IMR-90 (cell line): ENCODE results near the gene PRKCA. TPM values are rescaled to one million over a fixed set of nuclear protein-coding genes. Genes with fewer than 3 reads are reported as not detected.

Experiments used
- ATAC-seq: fragments of 200-7000 bp; cut with Tn5 transposase; 2 replicates; pipeline ENCODE4 v1.9.1; 2020; ENCODE audit warnings: low read depth, mild to moderate bottlenecking, moderate library complexity
- BruUV-seq: library from RNA; stranded (reverse); fragments of 400-500 nt; replicated peaks from 2 replicates; lab custom pipeline; 2021; lab: Mats Ljungman, UMichigan
- CTCF ChIA-PET: fragments of 300-600 bp; formaldehyde crosslinking; extraction: SDS; loops from one replicate; lab custom pipeline; 2021; ENCODE audit warnings: antibody characterized with exemption; lab: Yijun Ruan, JAX
- POLR2A ChIA-PET: fragments of 300-600 bp; sonication (Branson Sonifier 250); formaldehyde crosslinking; loops from one replicate; lab custom pipeline; 2022; ENCODE audit warnings: antibody characterized with exemption; ENCODE audit not compliant: unreplicated experiment; lab: Charles Lee
- DNase-seq: peaks from one replicate; pipeline ENCODE4 v3.0.0; 2013
- H2AFZ ChIP-seq: replicated peaks from 2 replicates; pipeline ENCODE3; 2013; ENCODE audit warnings: low read length, mild to moderate bottlenecking; ENCODE audit not compliant: poor library complexity
- H2AK5ac ChIP-seq: 2 replicates; pipeline ENCODE4 v1.6.1; 2013; ENCODE audit warnings: low read depth, low read length, inconsistent platforms
- H2AK9ac ChIP-seq: replicated peaks from 2 replicates; pipeline ENCODE3; 2013; ENCODE audit warnings: mild to moderate bottlenecking, low read depth, low read length, moderate library complexity; ENCODE audit not compliant: poor library complexity
- H2BK120ac ChIP-seq: 2 replicates; pipeline ENCODE4 v1.6.1; 2013; ENCODE audit warnings: low read depth, low read length, inconsistent platforms
- H2BK15ac ChIP-seq: 3 replicates; pipeline ENCODE4 v1.6.1; 2013; ENCODE audit warnings: low read depth, low read length, inconsistent platforms
- H2BK20ac ChIP-seq: 2 replicates; pipeline ENCODE4 v1.6.1; 2013; ENCODE audit warnings: low read depth, mild to moderate bottlenecking, inconsistent platforms, low read length, moderate library complexity
- H2BK5ac ChIP-seq: 2 replicates; pipeline ENCODE4 v1.6.1; 2013; ENCODE audit warnings: mild to moderate bottlenecking, low read depth, low read length, inconsistent platforms; ENCODE audit not compliant: poor library complexity, severe bottlenecking
- H3K14ac ChIP-seq: replicated peaks from 2 replicates; pipeline ENCODE4 v1.6.1; 2013; ENCODE audit warnings: low read depth, low read length, inconsistent platforms
- H3K18ac ChIP-seq: 2 replicates; pipeline ENCODE4 v1.6.1; 2013; ENCODE audit warnings: low read depth, low read length, control low read depth
- H3K23ac ChIP-seq: 2 replicates; pipeline ENCODE4 v1.6.1; 2013; ENCODE audit warnings: low read depth, low read length, inconsistent platforms
- H3K27ac ChIP-seq: 2 replicates; pipeline ENCODE4 v1.5.1; 2013; ENCODE audit warnings: mild to moderate bottlenecking, control low read depth, low read length; ENCODE audit not compliant: insufficient read depth
- H3K27me3 ChIP-seq: 2 replicates; pipeline ENCODE4 v1.6.1; 2013; ENCODE audit warnings: low read length; ENCODE audit not compliant: control insufficient read depth, insufficient read depth
- H3K36me3 ChIP-seq: 2 replicates; pipeline ENCODE4 v1.6.1; 2013; ENCODE audit warnings: low read length, mixed read lengths; ENCODE audit not compliant: control insufficient read depth, insufficient read depth
- H3K4ac ChIP-seq: 2 replicates; pipeline ENCODE4 v1.6.1; 2013; ENCODE audit warnings: low read depth, low read length, inconsistent platforms
- H3K4me1 ChIP-seq: 2 replicates; pipeline ENCODE4 v1.6.1; 2013; ENCODE audit warnings: low read length, mixed read lengths; ENCODE audit not compliant: control insufficient read depth, insufficient read depth
- H3K4me2 ChIP-seq: 2 replicates; pipeline ENCODE4 v1.6.1; 2013; ENCODE audit warnings: low read depth, mild to moderate bottlenecking, control low read depth, low read length, moderate library complexity
- H3K4me3 ChIP-seq: 2 replicates; pipeline ENCODE4 v1.5.1; 2013; ENCODE audit warnings: low read depth, mild to moderate bottlenecking, control low read depth, low read length, moderate library complexity; ENCODE audit not compliant: insufficient read depth
- H3K56ac ChIP-seq: 2 replicates; pipeline ENCODE4 v1.6.1; 2013; ENCODE audit warnings: low read length, inconsistent platforms; ENCODE audit not compliant: insufficient read depth; ENCODE audit errors: extremely low read depth
- H3K79me1 ChIP-seq, 2 experiments: 2 replicates each; pipeline ENCODE4 v1.6.1; 2013; ENCODE audit warnings: low read length in 2 of 2, inconsistent platforms in 1 of 2, low read depth in 1 of 2
- H3K9ac ChIP-seq: 2 replicates; pipeline ENCODE4 v1.6.1; 2013; ENCODE audit warnings: low read depth, low read length, control low read depth
- H3K9me1 ChIP-seq: 2 replicates; pipeline ENCODE4 v1.6.1; 2013; ENCODE audit warnings: low read length, inconsistent platforms; ENCODE audit not compliant: insufficient read depth
- H3K9me3 ChIP-seq: 2 replicates; pipeline ENCODE4 v1.6.1; 2013; ENCODE audit warnings: low read length; ENCODE audit not compliant: control insufficient read depth, insufficient read depth
- H4K20me1 ChIP-seq: 2 replicates; pipeline ENCODE4 v1.6.1; 2013; ENCODE audit warnings: low read length, inconsistent platforms; ENCODE audit not compliant: insufficient read depth
- H4K5ac ChIP-seq: 2 replicates; pipeline ENCODE4 v1.6.1; 2013; ENCODE audit warnings: mild to moderate bottlenecking, low read depth, low read length, control low read depth
- H4K8ac ChIP-seq, 2 experiments: 2 replicates each; pipeline ENCODE4 v1.6.1; 2013; ENCODE audit warnings: low read depth in 2 of 2, low read length in 2 of 2, control low read depth in 1 of 2, inconsistent platforms in 1 of 2
- H4K91ac ChIP-seq: 2 replicates; pipeline ENCODE4 v1.6.1; 2013; ENCODE audit warnings: low read depth, low read length, inconsistent platforms; ENCODE audit not compliant: insufficient read depth
- MAZ ChIP-seq: IDR thresholded peaks from 2 replicates; pipeline ENCODE4 v1.6.1; 2012; ENCODE audit warnings: low read depth, mild to moderate bottlenecking, low read length, improper control_type of control experiment, moderate library complexity, borderline replicate concordance
- WGBS, 2 experiments: methylation state at CpG; one replicate each; pipeline versions ENCODE4 v1.1.5 to v1.1.7; 2013; ENCODE audit warnings: missing lambda C conversion rate in 2 of 2; ENCODE audit not compliant: insufficient read length in 1 of 2; ENCODE audit errors: extremely low coverage in 2 of 2; 5-methylcytosine and 5-hydroxymethylcytosine counted together
- dilution Hi-C: fragments of 300-500 bp; cut with HindIII; formaldehyde crosslinking; loops from one replicate; pipeline ENCODE4 v1.14.3; 2018; ENCODE audit warnings: low sequenced_read_pairs; ENCODE audit not compliant: unreplicated experiment
- in situ Hi-C: fragments of 300-500 bp; cut with MboI; formaldehyde crosslinking; loops from 3 replicates; pipeline ENCODE4 v1.14.3; 2019; ENCODE audit warnings: low sequenced_read_pairs, inconsistent platforms, mixed read lengths
- intact Hi-C: fragments of 100-400 bp; cut with micrococcal nuclease; formaldehyde crosslinking; loops from 2 replicates; pipeline ENCODE4 v1.10.0; 2022
- polyA plus RNA-seq, 3 experiments: library from polyadenylated mRNA; depleted of rRNA; stranded (reverse); fragments of >200 nt; gene quantifications; 2 replicates each; pipeline ENCODE4 v1.2.3, GENCODE V29; 2012; ENCODE audit warnings: low replicate concordance in 1 of 3
- total RNA-seq: library from RNA; depleted of rRNA; stranded (reverse); fragments of >200 nt; gene quantifications from 2 replicates; pipeline ENCODE4 v1.2.3, GENCODE V29; 2012

The PRKCA gene
- total and polyA plus RNA-seq, 2 of the 4 experiments (the other 2 are of a cell fraction) = 31.0 to 46.0 TPM

DNA sequence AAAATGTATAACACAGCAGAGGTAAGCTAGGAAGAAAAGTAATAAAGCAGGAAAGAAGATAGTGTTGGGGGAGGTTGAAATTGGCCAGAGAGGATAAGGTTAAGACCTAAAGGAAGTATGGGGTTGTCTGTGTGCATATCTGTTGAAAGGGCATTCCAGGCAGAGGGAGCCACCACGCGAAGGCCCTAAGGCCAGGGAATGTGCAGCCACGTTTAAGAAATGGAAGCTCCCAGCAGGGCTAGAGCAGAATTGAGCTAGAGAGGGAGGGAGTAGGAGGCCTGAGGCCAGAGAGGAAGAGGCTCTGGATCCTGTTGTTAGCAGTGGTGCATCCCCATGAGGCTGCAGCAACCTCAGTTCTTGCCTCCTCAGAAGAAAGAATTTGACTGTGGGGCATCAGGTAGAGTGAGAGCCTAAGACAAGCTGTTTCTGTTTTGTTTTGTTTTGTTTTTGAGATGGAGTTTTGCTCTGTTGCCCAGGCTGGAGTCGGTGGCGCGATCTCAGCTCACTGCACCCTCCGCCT lies 473.5 kb downstream of the PRKCA start:
- H3K9me3 ChIP-seq = no peaks in the 10 kb centered on the region
- no peak overlapping the region for H3K9ac ChIP-seq
- H2BK15ac ChIP-seq = no peak overlapping the region
- ChIA-PET POLR2A (interaction anchor here (0.5 kb wide), 1 partner anchor 492 kb away, joined by 9 read pairs; no protein-coding TSS in a partner anchor), CTCF (no interaction called here)
- dilution Hi-C loops = no loop called here
- ATAC-seq = no peak
- H3K9me1 ChIP-seq = peaks cover 11% of the 10 kb centered on the region; the same call in 1 of the 2 replicates
- H4K5ac ChIP-seq = no peak overlapping the region
- H3K36me3 ChIP-seq = peaks cover 33% of the 10 kb centered on the region
- BruUV-seq = no TSS peak
- peaks cover 9% of the 10 kb centered on the region; the same call in 1 of the 2 replicates for H4K20me1 ChIP-seq
- no peak for TF ChIP-seq MAZ
- H3K27me3 ChIP-seq = no peaks in the 10 kb centered on the region
- no peak overlapping the region for H3K27ac ChIP-seq
- no peak overlapping the region for H3K4ac ChIP-seq
- no peak overlapping the region for H3K14ac ChIP-seq
- no peak overlapping the region for H2AK5ac ChIP-seq
- H3K4me3 ChIP-seq = no peak overlapping the region
- no peak overlapping the region for H2AFZ ChIP-seq
- DNase-seq = no peak
- no peak overlapping the region for H3K4me2 ChIP-seq
- H3K18ac ChIP-seq = no peak overlapping the region
- H3K79me1 ChIP-seq = 0 out of 4 replicates have a peak, but pooled peaks cover 0 to 5% of the 10 kb centered on the region in 2 experiments
- no peak overlapping the region for H3K56ac ChIP-seq
- H2BK120ac ChIP-seq = no peak overlapping the region
- no peak overlapping the region for H3K23ac ChIP-seq
- H2BK20ac ChIP-seq = no peak overlapping the region
- no peak overlapping the region for H2AK9ac ChIP-seq
- in situ Hi-C loops = no loop called here
- intact Hi-C loops = no loop called here
- no peak overlapping the region for H4K8ac ChIP-seq
- 75% methylated on average over 2 of the region's 7 CpGs; no CpG with 5 or more reads in 1 of the 2 experiments for WGBS, 2 experiments
- no peak overlapping the region for H2BK5ac ChIP-seq
- H4K91ac ChIP-seq = no peak overlapping the region
- H3K4me1 ChIP-seq = peaks cover 3% of the 10 kb centered on the region; the same call in 1 of the 2 replicates
